ENCODE measurements around the gene UGT2B10.

The UGT2B10 gene

DNA sequence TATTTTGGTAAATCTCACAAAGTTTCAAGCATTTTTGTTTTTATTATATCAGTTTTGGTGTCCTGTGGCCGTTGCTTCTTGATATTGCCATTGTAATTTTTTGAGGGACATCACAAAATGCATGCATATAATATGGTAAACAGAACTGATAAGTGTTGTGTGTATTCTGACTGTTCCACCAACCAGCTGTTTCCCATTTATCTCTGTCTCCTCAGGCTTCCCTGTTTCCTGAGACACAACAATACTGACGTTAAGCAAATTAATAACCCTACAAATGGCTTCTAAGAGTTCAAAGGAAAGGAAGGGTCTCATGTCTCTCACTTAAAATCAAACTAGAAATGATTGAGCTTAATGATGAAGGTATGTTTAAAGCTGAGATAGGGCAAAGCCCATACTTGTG lies 40.0 kb downstream of the UGT2B10 start:
- TF ChIP-seq, protein P1, sequence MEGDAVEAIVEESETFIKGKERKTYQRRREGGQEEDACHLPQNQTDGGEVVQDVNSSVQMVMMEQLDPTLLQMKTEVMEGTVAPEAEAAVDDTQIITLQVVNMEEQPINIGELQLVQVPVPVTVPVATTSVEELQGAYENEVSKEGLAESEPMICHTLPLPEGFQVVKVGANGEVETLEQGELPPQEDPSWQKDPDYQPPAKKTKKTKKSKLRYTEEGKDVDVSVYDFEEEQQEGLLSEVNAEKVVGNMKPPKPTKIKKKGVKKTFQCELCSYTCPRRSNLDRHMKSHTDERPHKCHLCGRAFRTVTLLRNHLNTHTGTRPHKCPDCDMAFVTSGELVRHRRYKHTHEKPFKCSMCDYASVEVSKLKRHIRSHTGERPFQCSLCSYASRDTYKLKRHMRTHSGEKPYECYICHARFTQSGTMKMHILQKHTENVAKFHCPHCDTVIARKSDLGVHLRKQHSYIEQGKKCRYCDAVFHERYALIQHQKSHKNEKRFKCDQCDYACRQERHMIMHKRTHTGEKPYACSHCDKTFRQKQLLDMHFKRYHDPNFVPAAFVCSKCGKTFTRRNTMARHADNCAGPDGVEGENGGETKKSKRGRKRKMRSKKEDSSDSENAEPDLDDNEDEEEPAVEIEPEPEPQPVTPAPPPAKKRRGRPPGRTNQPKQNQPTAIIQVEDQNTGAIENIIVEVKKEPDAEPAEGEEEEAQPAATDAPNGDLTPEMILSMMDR (IDR thresholded peaks at IDR 0.05; ENCODE audit: extremely low read depth, insufficient read depth, missing control alignments) = no peak
- no peak for DNase-seq (ENCODE audit: low spot score)
- in situ Hi-C loops (cut with MboI; ENCODE audit: low pct_unique_long_range_greater_than_20kb, low sequenced_read_pairs, unreplicated experiment) = no loop called here

DNA sequence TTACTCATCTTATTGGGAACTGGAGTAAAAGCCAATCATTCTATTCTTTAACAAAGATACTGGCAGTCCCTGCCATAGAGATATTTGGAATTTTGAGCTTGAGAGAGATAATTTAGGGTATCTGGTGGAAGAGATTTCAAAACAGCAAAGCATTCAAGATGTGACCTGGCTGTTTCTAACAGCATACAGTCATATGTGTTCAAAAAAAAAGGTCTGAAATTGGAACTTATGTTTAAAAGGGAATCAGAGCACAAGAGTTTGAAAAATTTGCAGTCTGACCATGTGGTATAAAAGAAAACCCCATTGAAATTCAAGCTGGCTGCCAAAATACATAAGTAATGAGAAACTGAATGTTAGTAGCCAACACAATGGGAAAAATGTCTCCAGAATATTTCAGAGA lies 42.2 kb downstream of the UGT2B10 start:
- TF ChIP-seq, protein P1 (IDR thresholded peaks at IDR 0.05; ENCODE audit: extremely low read depth, insufficient read depth, missing control alignments) = no peak
- DNase-seq (ENCODE audit: low spot score) = no peak
- in situ Hi-C loops (cut with MboI; ENCODE audit: low pct_unique_long_range_greater_than_20kb, low sequenced_read_pairs, unreplicated experiment) = no loop called here

DNA sequence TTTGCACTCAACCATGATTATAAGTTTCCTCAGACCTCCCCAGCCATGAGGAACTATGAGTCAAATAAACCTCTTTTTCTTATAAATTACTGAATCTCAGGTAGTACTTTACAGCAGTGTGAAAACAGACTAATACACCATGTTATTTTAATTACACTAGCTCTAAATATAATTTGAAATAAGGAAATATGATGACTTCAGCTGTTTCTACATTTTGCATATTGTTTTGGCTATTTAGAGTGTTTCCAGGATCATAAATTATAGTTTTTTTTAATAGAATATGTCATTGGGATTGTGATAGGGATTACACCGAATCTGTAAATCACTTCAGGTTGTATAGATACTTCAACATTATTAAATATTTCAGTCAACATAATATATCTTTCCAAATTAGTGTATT lies 43.9 kb downstream of the UGT2B10 start:
- in situ Hi-C loops (cut with MboI; ENCODE audit: low pct_unique_long_range_greater_than_20kb, low sequenced_read_pairs, unreplicated experiment) = no loop called here
- DNase-seq (ENCODE audit: low spot score) = no peak
- TF ChIP-seq, protein P1 (IDR thresholded peaks at IDR 0.05; ENCODE audit: extremely low read depth, insufficient read depth, missing control alignments) = no peak

DNA sequence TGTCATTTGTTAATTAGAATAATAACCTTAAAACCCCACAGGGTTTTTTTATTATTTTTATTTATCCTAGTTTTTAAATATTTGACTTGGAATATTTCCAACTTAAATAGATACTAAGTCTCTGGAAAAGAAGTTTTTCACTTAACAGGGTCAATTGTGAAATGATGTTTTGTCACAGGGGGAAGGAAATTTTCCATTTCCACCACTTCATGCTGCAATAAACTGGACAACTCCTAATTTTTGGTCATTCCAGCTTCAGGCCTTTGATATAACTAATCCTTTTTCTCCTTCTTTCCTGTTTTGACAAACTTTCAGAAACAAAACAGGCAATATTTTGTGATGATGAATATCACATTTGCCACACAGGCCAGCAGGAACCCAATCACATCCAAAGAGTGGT lies 45.3 kb downstream of the UGT2B10 start:
- TF ChIP-seq, protein P1 (IDR thresholded peaks at IDR 0.05; ENCODE audit: extremely low read depth, insufficient read depth, missing control alignments) = no peak
- in situ Hi-C loops (cut with MboI; ENCODE audit: low pct_unique_long_range_greater_than_20kb, low sequenced_read_pairs, unreplicated experiment) = no loop called here
- no peak for DNase-seq (ENCODE audit: low spot score)

DNA sequence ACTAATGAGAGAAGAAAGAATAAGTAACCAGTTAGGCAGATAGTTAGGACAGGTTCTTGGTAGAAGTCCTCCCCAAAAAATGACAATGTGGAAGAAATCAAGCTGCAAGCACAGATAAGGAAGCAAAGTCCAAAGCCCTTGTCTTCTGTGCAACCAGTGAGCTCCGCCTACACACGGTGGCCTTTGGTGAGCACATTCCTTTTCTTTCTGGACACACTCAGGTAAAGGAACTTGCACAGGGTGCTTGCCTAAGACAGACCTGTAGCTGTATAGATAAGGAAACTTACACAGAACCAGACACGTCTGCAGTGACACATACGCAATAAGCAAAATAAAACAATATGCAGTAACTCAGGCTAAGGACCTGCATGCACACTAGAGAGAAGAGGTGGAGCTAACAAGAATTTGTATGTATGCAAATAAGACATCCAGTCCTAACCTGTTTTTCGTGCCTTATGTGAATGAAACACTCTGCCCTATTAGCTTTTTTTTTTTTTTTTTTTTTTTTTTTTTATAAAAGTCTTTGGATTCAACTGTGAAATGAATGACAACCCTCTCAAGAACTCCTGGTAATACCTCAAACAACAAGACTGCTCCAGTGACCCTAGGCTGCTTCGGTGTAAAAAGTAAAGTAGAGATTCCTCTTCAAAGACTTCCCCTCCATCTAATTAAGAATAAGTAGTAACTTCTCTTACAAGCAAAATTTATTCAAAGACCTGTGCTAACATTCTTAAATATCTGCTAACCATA lies 48.8 kb downstream of the UGT2B10 start:
- in situ Hi-C loops (cut with MboI; ENCODE audit: low pct_unique_long_range_greater_than_20kb, low sequenced_read_pairs, unreplicated experiment) = no loop called here
- DNase-seq (ENCODE audit: low spot score) = no peak
- TF ChIP-seq, protein P1 (IDR thresholded peaks at IDR 0.05; ENCODE audit: extremely low read depth, insufficient read depth, missing control alignments) = no peak

DNA sequence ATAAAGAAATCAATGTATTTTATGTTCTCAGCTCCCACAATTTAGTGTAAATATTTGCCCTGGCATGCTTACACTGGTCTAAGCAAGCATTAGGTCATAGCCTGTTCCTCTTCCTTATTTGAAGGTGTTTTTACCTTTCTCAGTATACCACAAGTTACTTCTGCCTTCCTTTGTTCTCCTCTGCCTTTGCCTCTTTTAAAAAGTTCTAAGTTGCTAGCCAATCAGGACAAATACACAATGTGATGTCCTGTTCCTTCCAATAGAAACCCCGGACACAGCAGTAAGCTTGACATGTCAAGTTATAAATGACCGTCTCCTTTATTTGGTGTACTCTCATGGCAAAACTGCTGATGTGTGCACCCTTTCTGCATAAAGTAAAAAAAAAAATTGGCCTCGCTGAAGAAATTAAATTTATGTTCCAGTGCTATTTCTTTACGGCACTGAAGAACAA lies 49.4 kb downstream of the UGT2B10 start:
- in situ Hi-C loops (cut with MboI; ENCODE audit: low pct_unique_long_range_greater_than_20kb, low sequenced_read_pairs, unreplicated experiment) = no loop called here
- TF ChIP-seq, protein P1 (IDR thresholded peaks at IDR 0.05; ENCODE audit: extremely low read depth, insufficient read depth, missing control alignments) = no peak
- no peak for DNase-seq (ENCODE audit: low spot score)

Data from GM13977 (cell line).